Right lobe of liver (tissue), 4 donors: Measurements from ENCODE around the gene B4GALT1.
A peak's percentile ranks its signal among the peaks of the same experiment; 100 is the strongest.

Experiments
- CTCF ChIP-seq, 4 donors: fragments of 200-600 bp in 3 of 4; fragments of 450-650 bp in 1 of 4; IDR thresholded peaks; one replicate each; pipeline versions ENCODE4 v1.5.1 to v1.8.0; 2016 to 2022; ENCODE audit warnings: antibody characterized with exemption in 4 of 4, mild to moderate bottlenecking in 2 of 4
- POLR2A ChIP-seq: fragments of 450-650 bp; IDR thresholded peaks from one replicate; pipeline ENCODE4 v1.6.1; 2017; ENCODE audit warnings: antibody characterized with exemption, mild to moderate bottlenecking
- donor health status: DM: no; HTN: no; CAD: no.
- donor health status: DM: no; HTN: no; CAD: no.
- donor health status: DM: no; HTN: yes; CAD: no.

- TF ChIP-seq CTCF (IDR thresholded peaks at IDR 0.05) (no peak), POLR2A (peak; percentile 38)
Observed at GRCh38 chr9:33161011-33161588, 6.0 kb downstream of the B4GALT1 start.
